ENCODE data around the gene CIC. TPM values are rescaled to one million over a fixed set of nuclear protein-coding genes. Genes with fewer than 3 reads are reported as not detected.
A peak's percentile ranks its signal among the peaks of the same experiment; 100 is the strongest.

Gene CIC
- total and polyA plus RNA-seq, 2 of the 13 experiments (the other 11 are each of a cell fraction or from before 2014, with no cell fraction given) = 5.9 to 8.0 TPM

GRCh38 chr19:42281827-42282762, 13.0 kb downstream of the CIC start (continued):
- TF ChIP-seq PRDM10 (CRISPR knock-in tag; IDR thresholded peaks at IDR 0.05; ENCODE audit: low read depth) = 0 out of 2 replicates have a peak, but pooled peaks have one; percentile 10
- TF ChIP-seq LCORL (IDR thresholded peaks at IDR 0.05) = no peak
- 0 out of 2 replicates have a peak, but pooled peaks have one; percentile 39 for TF ChIP-seq LCORL (CRISPR knock-in tag; IDR thresholded peaks at IDR 0.05)
- no peak for TF ChIP-seq YY1 (IDR thresholded peaks at IDR 0.05; ENCODE audit: insufficient read depth, insufficient replicate concordance, low read depth, low read length)
- no peak for TF ChIP-seq MYPOP (CRISPR knock-in tag; IDR thresholded peaks at IDR 0.05)
- TF ChIP-seq CENPT (CRISPR knock-in tag; IDR thresholded peaks at IDR 0.05; ENCODE audit: low read depth) = no peak
- no peak for TF ChIP-seq KLF12 (CRISPR knock-in tag; IDR thresholded peaks at IDR 0.05; ENCODE audit: borderline replicate concordance)
- TF ChIP-seq ZNF746 (CRISPR knock-in tag; IDR thresholded peaks at IDR 0.05) = peak; percentile 59
- TF ChIP-seq HIVEP1 (CRISPR knock-in tag; IDR thresholded peaks at IDR 0.05) = peak; percentile 57; the same call in 1 of the 2 replicates
- 0 out of 2 replicates have a peak, but pooled peaks have one; percentile 58 for TF ChIP-seq SRY (CRISPR knock-in tag; IDR thresholded peaks at IDR 0.05)
- peak; percentile 22; the same call in 1 of the 2 replicates for TF ChIP-seq HDAC2 (CRISPR knock-in tag; IDR thresholded peaks at IDR 0.05)
- peak; percentile 54 for TF ChIP-seq ASH2L (IDR thresholded peaks at IDR 0.05; ENCODE audit: insufficient read length, low read depth, low read length)
- TF ChIP-seq ZNF609 (CRISPR knock-in tag; IDR thresholded peaks at IDR 0.05; ENCODE audit: borderline replicate concordance) = peak; percentile 42; the same call in 1 of the 2 replicates
- TF ChIP-seq THAP11 (CRISPR knock-in tag; IDR thresholded peaks at IDR 0.05) = peak; percentile 46
- no peak for TF ChIP-seq NONO (IDR thresholded peaks at IDR 0.05)
- TF ChIP-seq NONO (CRISPR knock-in tag; conservative IDR thresholded peaks at IDR 0.05) = 0 out of 2 replicates have a peak, but pooled peaks have one; percentile 40
- TF ChIP-seq ZKSCAN8 (CRISPR knock-in tag; IDR thresholded peaks at IDR 0.05; ENCODE audit: borderline replicate concordance) = no peak
- TF ChIP-seq SP4 (CRISPR knock-in tag; IDR thresholded peaks at IDR 0.05) = peak; percentile 31; the same call in 1 of the 2 replicates
